PC-9 (cell line): ENCODE measurements around the gene SPTLC1.

Experiments used
- CTCF ChIP-seq: fragments of 200-600 bp; sonication (generic); conservative IDR thresholded peaks from 2 replicates; pipeline ENCODE4 v1.6.1; 2017; ENCODE audit warnings: mixed run types, antibody characterized with exemption, mild to moderate bottlenecking, moderate library complexity
- EZH2 ChIP-seq: fragments of 200-600 bp; sonication (generic); IDR thresholded peaks from 2 replicates; pipeline ENCODE4 v1.8.0; 2017; ENCODE audit warnings: antibody characterized with exemption, low read depth

- TF ChIP-seq CTCF (no peak), EZH2 (no peak)
These were observed 43.6 kb downstream of the SPTLC1 start for GRCh38 chr9:92071634-92072033.
